Measurements from ENCODE around the gene RNASEH2A. TPM values are rescaled to one million over a fixed set of nuclear protein-coding genes. Genes with fewer than 3 reads are reported as not detected.

The RNASEH2A gene
- total RNA-seq = 10 to 100 TPM; 49.2 to 64.0 TPM

DNA sequence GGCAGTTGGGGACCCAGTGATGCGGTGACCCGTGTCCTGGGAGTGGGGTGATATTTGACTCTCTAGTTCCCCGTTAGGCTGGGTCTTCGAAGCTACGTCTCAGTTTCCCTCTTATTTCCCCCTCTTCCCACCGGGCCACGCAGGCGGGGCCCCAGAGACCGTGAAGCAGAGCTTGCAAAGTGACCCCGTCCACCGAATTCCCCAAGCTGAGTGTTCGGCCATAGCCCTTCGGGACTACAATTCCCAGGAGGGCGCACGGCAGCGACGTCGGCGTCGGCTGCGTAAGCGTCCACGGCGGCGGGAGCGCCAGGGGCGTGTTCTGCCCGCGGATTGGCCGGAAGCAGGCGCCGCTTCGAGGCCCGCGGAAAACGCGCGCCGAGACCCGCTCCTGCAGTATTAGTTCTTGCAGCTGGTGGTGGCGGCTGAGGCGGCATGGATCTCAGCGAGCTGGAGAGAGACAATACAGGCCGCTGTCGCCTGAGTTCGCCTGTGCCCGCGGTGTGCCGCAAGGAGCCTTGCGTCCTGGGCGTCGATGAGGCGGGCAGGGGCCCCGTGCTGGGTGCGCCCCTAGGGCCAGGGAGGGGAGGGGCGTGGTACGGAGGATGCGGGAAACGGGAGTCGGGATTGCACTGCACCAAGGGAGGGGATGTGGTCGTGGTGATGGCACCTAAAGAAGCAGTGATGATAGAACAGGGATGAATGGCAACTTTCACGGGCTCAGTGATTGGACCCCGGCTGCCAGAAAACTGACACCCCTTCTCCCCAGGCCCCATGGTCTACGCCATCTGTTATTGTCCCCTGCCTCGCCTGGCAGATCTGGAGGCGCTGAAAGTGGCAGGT is at the start of gene RNASEH2A:
TSS of gene RNASEH2A (plus strand) at position 343 of the 840 bp plus-strand sequence. CDS start at position 433, 90 bp downstream.
- DNase-seq (peak; percentile 92), ATAC-seq (peak; percentile 89)
- H3K27me3 Mint-ChIP-seq (ENCODE audit: low read depth) = no peaks in the 10 kb centered on the region
- H3K27ac Mint-ChIP-seq = peak within 1 kb of the TSS; percentile 95
- H3K4me3 Mint-ChIP-seq = peak within 1 kb of the TSS; percentile 97
- H3K36me3 Mint-ChIP-seq (ENCODE audit: low read depth) = peaks cover 17% of the 10 kb centered on the region
- no peaks in the 10 kb centered on the region for H3K9me3 Mint-ChIP-seq (ENCODE audit: insufficient read depth)
- POLR2A ChIA-PET = interaction anchor here (0.8 to 1.3 kb wide), 3 partner anchors 8 to 31 kb away, joined by 3 to 15 read pairs (median 3); partner anchors contain the start of gene JUNB
- H3K4me1 Mint-ChIP-seq (ENCODE audit: low read depth) = peaks cover 28% of the 10 kb centered on the region
- CTCF ChIA-PET = interaction anchor here (1.0 to 2.4 kb wide), 6 partner anchors 11 to 78 kb away, joined by 3 to 15 read pairs (median 5); no protein-coding TSS in a partner anchor

DNA sequence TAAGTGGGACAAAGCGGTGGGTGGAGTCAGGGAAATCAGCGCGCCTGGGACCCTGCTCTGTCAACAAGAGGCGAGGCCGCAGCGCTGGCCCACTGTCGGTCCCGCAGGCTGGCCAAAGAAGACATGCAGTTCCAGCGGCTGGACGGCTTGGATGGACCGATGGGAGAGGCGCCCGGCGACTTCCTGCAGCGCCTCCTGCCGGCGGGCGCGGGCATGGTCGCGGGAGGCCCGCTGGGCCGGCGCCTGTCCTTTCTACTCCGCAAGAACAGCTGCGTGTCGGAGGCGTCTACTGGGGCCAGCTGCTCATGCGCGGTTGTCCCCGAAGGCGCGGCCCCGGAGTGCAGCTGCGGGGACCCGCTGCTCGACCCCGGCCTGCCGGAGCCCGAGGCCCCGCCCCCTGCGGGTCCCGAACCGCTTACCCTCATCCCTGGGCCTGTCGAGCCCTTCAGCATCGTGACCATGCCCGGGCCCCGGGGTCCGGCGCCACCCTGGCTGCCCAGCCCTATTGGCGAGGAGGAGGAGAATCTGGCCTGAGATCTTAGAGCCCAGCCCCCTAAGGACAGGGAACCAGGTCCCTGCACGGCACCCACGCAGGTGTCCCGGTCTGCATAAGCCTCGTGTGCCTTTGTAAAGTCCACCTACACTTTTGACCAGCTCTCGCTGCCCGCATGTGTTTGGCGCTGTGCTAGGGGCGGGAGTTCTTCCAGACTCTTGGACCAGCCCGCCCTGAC is 48.7 kb upstream of the RNASEH2A start:
- Mint-ChIP-seq H3K27me3 (ENCODE audit: low read depth) (peaks cover 5% of the 10 kb centered on the region), H3K9me3 (ENCODE audit: insufficient read depth) (no peaks in the 10 kb centered on the region), H3K4me1 (ENCODE audit: low read depth) (peaks cover 11% of the 10 kb centered on the region), H3K27ac (no peak overlapping the region), H3K36me3 (ENCODE audit: low read depth) (no peaks in the 10 kb centered on the region), H3K4me3 (peak overlapping the region; percentile 31)
- peak; percentile 83 for ATAC-seq
- CTCF ChIA-PET = interaction anchor here (0.6 to 15.9 kb wide), 32 partner anchors 8 to 262 kb away, joined by 3 to 383 read pairs (median 5); partner anchors contain the start of genes GCDH, GET3, JUNB and PRDX2
- POLR2A ChIA-PET = interaction anchor here (0.6 to 1.3 kb wide), 3 partner anchors 24 to 79 kb away, joined by 3 to 8 read pairs (median 7); partner anchors contain the start of gene TRIR
- DNase-seq = peak; percentile 72

DNA sequence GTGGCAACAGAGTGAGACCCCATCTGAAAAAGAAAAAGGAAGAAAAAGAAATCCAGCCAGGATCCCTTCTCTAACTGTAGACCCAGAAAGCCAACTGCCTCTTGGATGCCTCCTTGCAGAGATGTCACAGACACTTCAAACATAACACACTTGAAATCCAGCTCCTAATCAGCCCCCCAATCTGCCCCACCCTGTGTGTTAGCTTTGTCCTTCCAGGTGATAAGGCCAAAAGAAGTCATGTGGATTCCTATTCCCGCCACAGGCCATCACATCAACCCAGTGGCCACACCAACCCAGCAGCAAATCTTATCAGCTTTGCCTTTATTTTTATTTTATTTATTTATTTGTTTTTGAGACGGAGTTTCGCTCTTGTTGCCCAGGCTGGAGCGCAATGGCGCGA is 46.7 kb upstream of the RNASEH2A start:
- DNase-seq = no peak
- H3K4me1 Mint-ChIP-seq (ENCODE audit: low read depth) = peaks cover 11% of the 10 kb centered on the region
- peaks cover 5% of the 10 kb centered on the region for H3K27me3 Mint-ChIP-seq (ENCODE audit: low read depth)
- ChIA-PET CTCF (interaction anchor here (0.7 to 15.9 kb wide), 23 partner anchors 8 to 206 kb away, joined by 3 to 383 read pairs (median 5); partner anchors contain the start of genes BEST2, GET3, JUNB and PRDX2), POLR2A (interaction anchor here (0.6 to 1.3 kb wide), 3 partner anchors 26 to 36 kb away, joined by 4 to 7 read pairs (median 4); no protein-coding TSS in a partner anchor)
- H3K9me3 Mint-ChIP-seq (ENCODE audit: insufficient read depth) = no peaks in the 10 kb centered on the region
- peaks cover 2% of the 10 kb centered on the region for H3K36me3 Mint-ChIP-seq (ENCODE audit: low read depth)
- no peak overlapping the region for H3K27ac Mint-ChIP-seq
- no peak overlapping the region for H3K4me3 Mint-ChIP-seq
- ATAC-seq = no peak

DNA sequence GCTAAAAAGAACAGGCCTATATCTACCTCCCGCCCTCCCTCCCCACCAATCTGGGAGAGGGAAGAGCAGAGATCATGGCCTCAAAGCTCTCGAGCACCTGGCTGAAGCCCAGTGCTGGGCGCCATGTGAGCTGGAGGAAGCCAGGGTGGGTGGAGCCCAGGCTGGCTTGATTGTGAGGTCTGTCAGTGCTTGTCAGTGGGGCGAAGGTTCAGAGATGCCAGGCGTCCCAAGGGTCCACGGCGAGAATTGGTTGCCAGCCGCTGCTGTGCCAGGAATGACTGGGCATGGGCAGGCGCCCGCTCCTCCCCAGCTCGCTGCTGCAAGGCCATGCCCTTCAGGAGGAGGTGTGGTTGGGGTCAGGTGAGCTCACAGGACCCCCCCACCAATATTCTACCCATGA is 43.3 kb upstream of the RNASEH2A start:
- CTCF ChIA-PET = interaction anchor here (2.0 to 15.9 kb wide), 4 partner anchors 15 to 84 kb away, joined by 7 to 383 read pairs (median 134); partner anchors contain the start of genes GET3, JUNB and TRIR
- Mint-ChIP-seq H3K9me3 (ENCODE audit: insufficient read depth) (no peaks in the 10 kb centered on the region), H3K36me3 (ENCODE audit: low read depth) (peaks cover 2% of the 10 kb centered on the region), H3K27me3 (ENCODE audit: low read depth) (peaks cover 2% of the 10 kb centered on the region), H3K27ac (no peak overlapping the region), H3K4me1 (ENCODE audit: low read depth) (peaks cover 7% of the 10 kb centered on the region), H3K4me3 (no peak overlapping the region)
- POLR2A ChIA-PET = interaction anchor here (0.8 to 1.1 kb wide), 2 partner anchors 29 to 33 kb away, joined by 3 read pairs; partner anchors contain the start of gene JUNB
- ATAC-seq = no peak
- DNase-seq = no peak

DNA sequence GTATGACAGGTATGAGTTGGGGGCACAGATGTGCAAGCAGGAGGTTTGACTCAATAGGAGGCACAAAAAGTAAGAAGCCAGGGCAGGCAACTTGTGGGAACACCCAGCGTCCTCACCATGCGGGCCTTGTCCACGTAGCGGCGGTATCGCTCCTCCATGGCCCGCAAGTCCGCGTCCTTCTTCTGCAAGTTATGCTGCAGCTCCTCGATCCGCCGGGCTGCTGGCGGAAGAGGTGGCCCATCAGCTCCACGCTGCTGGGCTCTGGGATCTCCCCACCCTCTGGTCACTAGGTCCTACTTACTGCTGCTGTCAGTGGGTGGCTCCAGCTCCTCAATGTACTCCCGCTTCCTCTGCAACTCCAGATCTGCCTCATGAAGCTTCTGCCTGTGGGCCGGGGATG is 41.7 kb upstream of the RNASEH2A start:
- no peak overlapping the region for H3K4me3 Mint-ChIP-seq
- no peak overlapping the region for H3K27ac Mint-ChIP-seq
- no peaks in the 10 kb centered on the region for H3K27me3 Mint-ChIP-seq (ENCODE audit: low read depth)
- DNase-seq = no peak
- H3K9me3 Mint-ChIP-seq (ENCODE audit: insufficient read depth) = no peaks in the 10 kb centered on the region
- peaks cover 2% of the 10 kb centered on the region for H3K36me3 Mint-ChIP-seq (ENCODE audit: low read depth)
- ChIA-PET POLR2A (interaction anchor here (0.7 to 1.6 kb wide), 4 partner anchors 27 to 117 kb away, joined by 3 to 5 read pairs (median 4); partner anchors contain the start of gene JUNB), CTCF (interaction anchor here (1.4 to 15.9 kb wide), 4 partner anchors 8 to 83 kb away, joined by 6 to 383 read pairs (median 134); partner anchors contain the start of genes GET3, JUNB and TRIR)
- peaks cover 9% of the 10 kb centered on the region for H3K4me1 Mint-ChIP-seq (ENCODE audit: low read depth)
- ATAC-seq = no peak

DNA sequence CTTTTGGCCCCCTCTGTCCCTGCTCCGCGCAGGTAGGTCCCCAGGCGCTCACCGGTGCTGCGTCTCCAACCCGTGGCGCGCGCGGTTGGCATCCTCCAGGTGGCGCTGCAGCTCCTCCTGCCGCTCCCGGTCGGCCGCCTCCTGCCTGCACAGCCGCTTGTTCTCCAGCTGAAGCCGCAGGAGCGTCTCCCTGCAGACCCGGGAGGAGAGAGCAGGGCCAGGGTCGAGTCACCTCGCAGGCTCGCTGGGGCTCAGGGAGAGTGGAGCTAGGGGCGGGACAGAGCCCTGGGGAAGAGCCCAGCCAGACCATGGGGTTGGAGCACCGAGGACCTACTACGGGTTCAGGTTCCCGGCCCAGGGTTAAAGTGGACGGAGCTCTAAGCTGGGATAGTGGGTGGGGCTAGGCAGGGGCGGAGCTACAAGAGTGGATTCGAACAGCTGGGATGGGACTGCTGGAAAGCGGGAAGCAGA is 40.3 kb upstream of the RNASEH2A start:
- Mint-ChIP-seq H3K4me3 (no peak overlapping the region), H3K36me3 (ENCODE audit: low read depth) (peaks cover 2% of the 10 kb centered on the region), H3K27me3 (ENCODE audit: low read depth) (no peaks in the 10 kb centered on the region), H3K4me1 (ENCODE audit: low read depth) (peaks cover 12% of the 10 kb centered on the region), H3K9me3 (ENCODE audit: insufficient read depth) (no peaks in the 10 kb centered on the region), H3K27ac (no peak overlapping the region)
- ATAC-seq (peak; percentile 83), DNase-seq (peak; percentile 78)
- ChIA-PET CTCF (interaction anchor here (0.7 to 15.9 kb wide), 13 partner anchors 8 to 81 kb away, joined by 3 to 383 read pairs (median 7); partner anchors contain the start of genes GET3, JUNB, THSD8 and TRIR), POLR2A (interaction anchor here (1.1 kb wide), 1 partner anchor 32 kb away, joined by 3 read pairs; no protein-coding TSS in a partner anchor)

DNA sequence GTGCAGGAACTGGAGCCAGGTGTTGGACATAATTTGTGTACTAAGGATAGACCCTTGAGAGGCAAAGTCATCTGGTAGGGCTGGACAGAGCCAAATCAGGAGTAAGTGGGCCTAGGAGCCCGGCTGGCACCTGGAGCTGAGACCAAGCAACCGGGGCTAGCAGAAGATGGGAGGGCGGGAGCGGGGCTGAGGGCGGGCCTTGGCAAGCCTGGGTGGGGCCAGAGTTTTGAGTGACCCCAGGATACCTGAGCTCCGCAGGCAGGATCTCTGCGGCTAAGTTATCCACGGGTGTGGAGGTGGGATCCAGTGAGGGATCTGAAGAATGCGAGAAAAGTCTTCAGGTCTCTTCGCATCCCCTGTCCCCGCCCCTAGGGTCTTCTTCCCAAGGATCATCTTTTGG is 39.2 kb upstream of the RNASEH2A start:
- Mint-ChIP-seq H3K4me3 (no peak overlapping the region), H3K27me3 (ENCODE audit: low read depth) (no peaks in the 10 kb centered on the region), H3K9me3 (ENCODE audit: insufficient read depth) (no peaks in the 10 kb centered on the region), H3K27ac (no peak overlapping the region), H3K4me1 (ENCODE audit: low read depth) (peaks cover 15% of the 10 kb centered on the region), H3K36me3 (ENCODE audit: low read depth) (peaks cover 2% of the 10 kb centered on the region)
- CTCF ChIA-PET = interaction anchor here (0.8 to 15.9 kb wide), 6 partner anchors 10 to 84 kb away, joined by 4 to 383 read pairs (median 38); partner anchors contain the start of genes GET3, JUNB and TRIR
- DNase-seq (no peak), ATAC-seq (no peak)
- POLR2A ChIA-PET = interaction anchor here (1.1 to 1.3 kb wide), 2 partner anchors 29 to 30 kb away, joined by 3 read pairs; partner anchors contain the start of gene GET3

DNA sequence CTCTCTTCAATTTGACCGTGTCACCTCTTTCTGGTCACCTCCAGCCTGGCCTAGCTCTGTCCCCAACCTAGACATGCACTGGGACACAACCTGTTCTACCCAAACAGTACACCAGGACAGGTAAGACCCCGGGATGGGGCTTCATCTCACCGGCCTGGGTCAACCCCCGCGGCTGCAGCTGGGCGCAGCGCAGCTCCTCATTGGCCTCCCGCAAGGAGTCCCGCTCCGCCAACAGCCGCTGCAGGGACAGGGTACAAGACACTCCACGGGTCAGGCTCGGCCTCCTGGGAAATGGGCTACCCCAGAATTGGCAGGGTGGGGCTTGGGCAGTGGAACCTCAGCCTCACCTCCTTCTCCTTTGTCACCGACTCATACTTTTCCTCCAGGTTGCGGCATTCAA is 38.7 kb upstream of the RNASEH2A start:
- ChIA-PET POLR2A (interaction anchor here (1.1 to 1.3 kb wide), 2 partner anchors 28 to 30 kb away, joined by 3 read pairs; partner anchors contain the start of gene GET3), CTCF (interaction anchor here (0.8 to 15.9 kb wide), 5 partner anchors 10 to 84 kb away, joined by 4 to 383 read pairs (median 65); partner anchors contain the start of genes GET3, JUNB and TRIR)
- H3K4me1 Mint-ChIP-seq (ENCODE audit: low read depth) = peaks cover 18% of the 10 kb centered on the region
- no peaks in the 10 kb centered on the region for H3K9me3 Mint-ChIP-seq (ENCODE audit: insufficient read depth)
- H3K4me3 Mint-ChIP-seq = no peak overlapping the region
- no peak for DNase-seq
- no peak for ATAC-seq
- H3K27me3 Mint-ChIP-seq (ENCODE audit: low read depth) = no peaks in the 10 kb centered on the region
- no peak overlapping the region for H3K27ac Mint-ChIP-seq
- H3K36me3 Mint-ChIP-seq (ENCODE audit: low read depth) = peaks cover 2% of the 10 kb centered on the region

DNA sequence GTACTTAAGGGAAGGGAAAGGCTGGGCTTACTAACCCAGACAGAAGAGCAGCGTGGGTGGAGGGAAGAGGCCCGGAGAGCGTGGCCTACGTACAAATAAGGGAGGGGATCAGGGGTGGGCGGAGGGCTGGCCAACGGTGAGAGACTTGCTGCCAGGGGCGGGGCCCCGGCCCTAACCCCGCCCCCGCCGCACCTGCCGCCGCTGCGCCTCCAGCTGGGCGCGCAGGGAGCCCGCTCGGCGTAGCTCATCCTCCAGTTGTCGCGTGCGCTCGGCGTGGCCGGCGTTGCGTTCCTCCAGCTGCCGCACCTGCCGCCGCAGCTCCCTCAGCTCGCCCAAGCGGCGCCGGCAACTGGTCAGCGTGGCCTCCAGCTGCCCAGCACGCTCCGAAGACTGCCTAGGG is 36.7 kb upstream of the RNASEH2A start:
- Mint-ChIP-seq H3K27me3 (ENCODE audit: low read depth) (no peaks in the 10 kb centered on the region), H3K4me3 (no peak overlapping the region), H3K27ac (no peak overlapping the region), H3K4me1 (ENCODE audit: low read depth) (peaks cover 24% of the 10 kb centered on the region), H3K36me3 (ENCODE audit: low read depth) (no peaks in the 10 kb centered on the region), H3K9me3 (ENCODE audit: insufficient read depth) (no peaks in the 10 kb centered on the region)
- CTCF ChIA-PET = interaction anchor here (0.7 to 14.4 kb wide), 4 partner anchors 9 to 36 kb away, joined by 3 to 383 read pairs (median 12); partner anchors contain the start of gene JUNB
- DNase-seq = peak; percentile 65
- POLR2A ChIA-PET = interaction anchor here (15.2 kb wide), 1 partner anchor 25 kb away, joined by 380 read pairs; the partner anchor contains the start of gene JUNB
- peak; percentile 70 for ATAC-seq

DNA sequence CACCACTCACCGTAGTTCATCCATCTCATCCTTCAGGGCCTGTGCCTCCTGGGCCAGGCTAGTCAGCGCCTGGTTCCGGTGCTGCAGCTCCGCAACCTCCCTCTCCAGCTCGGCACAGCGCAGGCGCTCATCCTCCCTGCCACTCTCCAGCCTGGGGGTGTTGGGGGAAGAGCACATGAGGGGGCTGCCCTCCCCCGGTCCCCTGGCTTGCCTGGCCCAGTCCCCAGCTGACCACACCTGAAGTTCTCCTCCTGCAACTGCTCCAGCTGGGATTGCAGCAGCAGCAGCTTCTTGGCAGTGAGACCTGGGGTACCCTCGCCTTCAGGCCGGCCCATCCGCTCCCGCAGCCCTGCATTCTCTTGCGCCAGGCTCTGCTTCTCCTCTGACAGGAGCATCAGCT is 35.5 kb upstream of the RNASEH2A start:
- Mint-ChIP-seq H3K27ac (no peak overlapping the region), H3K4me1 (ENCODE audit: low read depth) (peaks cover 24% of the 10 kb centered on the region), H3K4me3 (no peak overlapping the region), H3K36me3 (ENCODE audit: low read depth) (no peaks in the 10 kb centered on the region), H3K9me3 (ENCODE audit: insufficient read depth) (no peaks in the 10 kb centered on the region), H3K27me3 (ENCODE audit: low read depth) (no peaks in the 10 kb centered on the region)
- ChIA-PET CTCF (interaction anchor here (1.9 to 3.7 kb wide), 2 partner anchors 10 to 13 kb away, joined by 9 to 19 read pairs; no protein-coding TSS in a partner anchor), POLR2A (interaction anchor here (15.2 kb wide), 1 partner anchor 23 kb away, joined by 380 read pairs; the partner anchor contains the start of gene JUNB)
- no peak for ATAC-seq
- DNase-seq = no peak
